Epithelial cell of proximal tubule (primary cell): Measurements from ENCODE around the gene CYB5R4. TPM values are rescaled to one million over a fixed set of nuclear protein-coding genes. Genes with fewer than 3 reads are reported as not detected.

Experiments
- DNase-seq: peaks from one replicate; pipeline ENCODE4 v3.0.0-alpha.2; 2011; ENCODE audit warnings: low read depth
- H3K4me3 ChIP-seq: 2 replicates; pipeline ENCODE4 v1.5.1; 2011; ENCODE audit warnings: low read depth, mild to moderate bottlenecking, low read length
- total RNA-seq: library from RNA; depleted of rRNA; stranded (reverse); fragments of >200 nt; gene quantifications from 2 replicates; pipeline ENCODE4 v1.2.3, GENCODE V29; 2015
- TF ChIP-seq, protein P1 (sequence below): conservative IDR thresholded peaks from 2 replicates; pipeline ENCODE4 v1.5.1; 2012; ENCODE audit warnings: low read depth, mild to moderate bottlenecking, low read length

Gene CYB5R4
- total RNA-seq, 1 donor from 2014 or later, result 8.2 TPM

DNA sequence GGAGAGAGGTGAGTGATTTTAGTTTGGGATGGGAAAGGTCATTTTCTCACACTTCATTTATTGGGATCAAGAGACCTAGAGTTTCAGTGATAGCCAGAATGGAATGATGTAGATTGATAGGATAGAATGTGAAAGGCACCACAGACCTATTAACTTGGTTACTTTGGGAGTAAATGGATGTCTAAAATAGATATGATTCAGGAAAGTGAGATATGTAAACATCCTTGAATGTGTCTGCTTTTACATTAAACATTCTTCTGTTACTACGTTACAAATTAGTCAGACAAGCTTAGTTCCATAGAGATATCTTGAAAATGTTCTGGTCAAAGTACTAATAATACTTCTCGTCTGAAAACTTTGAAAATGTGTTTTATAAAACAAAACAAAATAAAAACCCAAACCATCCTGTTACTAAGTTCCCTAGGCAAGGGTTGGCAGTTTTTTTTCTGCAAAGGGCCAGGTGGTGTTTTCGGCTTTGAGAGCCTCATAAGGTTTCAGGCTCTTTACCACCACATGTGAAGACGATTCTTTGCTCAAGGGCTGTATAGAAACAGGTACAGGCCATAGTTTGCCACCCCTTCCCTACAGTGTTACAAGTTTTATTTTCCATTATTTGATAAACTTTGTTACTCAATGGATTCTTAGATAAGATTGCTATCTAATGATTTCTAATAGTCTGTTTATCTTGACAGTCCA, 3.4 kb downstream of the CYB5R4 start:
- no peak overlapping the region for H3K4me3 ChIP-seq
- TF ChIP-seq, protein P1, sequence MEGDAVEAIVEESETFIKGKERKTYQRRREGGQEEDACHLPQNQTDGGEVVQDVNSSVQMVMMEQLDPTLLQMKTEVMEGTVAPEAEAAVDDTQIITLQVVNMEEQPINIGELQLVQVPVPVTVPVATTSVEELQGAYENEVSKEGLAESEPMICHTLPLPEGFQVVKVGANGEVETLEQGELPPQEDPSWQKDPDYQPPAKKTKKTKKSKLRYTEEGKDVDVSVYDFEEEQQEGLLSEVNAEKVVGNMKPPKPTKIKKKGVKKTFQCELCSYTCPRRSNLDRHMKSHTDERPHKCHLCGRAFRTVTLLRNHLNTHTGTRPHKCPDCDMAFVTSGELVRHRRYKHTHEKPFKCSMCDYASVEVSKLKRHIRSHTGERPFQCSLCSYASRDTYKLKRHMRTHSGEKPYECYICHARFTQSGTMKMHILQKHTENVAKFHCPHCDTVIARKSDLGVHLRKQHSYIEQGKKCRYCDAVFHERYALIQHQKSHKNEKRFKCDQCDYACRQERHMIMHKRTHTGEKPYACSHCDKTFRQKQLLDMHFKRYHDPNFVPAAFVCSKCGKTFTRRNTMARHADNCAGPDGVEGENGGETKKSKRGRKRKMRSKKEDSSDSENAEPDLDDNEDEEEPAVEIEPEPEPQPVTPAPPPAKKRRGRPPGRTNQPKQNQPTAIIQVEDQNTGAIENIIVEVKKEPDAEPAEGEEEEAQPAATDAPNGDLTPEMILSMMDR, result no peak
- no peak for DNase-seq

DNA sequence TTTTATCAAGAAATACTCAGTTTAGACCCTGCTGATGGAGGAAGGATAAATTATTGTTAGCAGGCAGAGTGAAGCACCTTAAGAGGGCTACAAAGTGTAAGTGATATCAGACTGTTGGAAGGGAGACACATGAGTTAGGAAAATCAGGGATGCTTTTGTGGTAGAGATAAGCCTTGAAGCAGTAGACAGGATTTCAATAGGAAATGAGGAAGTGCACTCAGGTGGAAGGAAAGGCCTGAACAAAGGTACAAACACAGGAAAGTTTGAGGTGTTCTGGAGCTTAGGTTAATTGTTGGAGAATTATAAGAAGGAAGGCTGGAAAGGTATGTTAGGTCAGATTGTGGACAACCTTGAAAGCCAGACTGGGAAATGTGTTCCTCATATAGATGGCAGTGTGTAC, 7.6 kb downstream of the CYB5R4 start:
- TF ChIP-seq, protein P1, result no peak
- no peak for DNase-seq
- H3K4me3 ChIP-seq, result no peak overlapping the region

DNA sequence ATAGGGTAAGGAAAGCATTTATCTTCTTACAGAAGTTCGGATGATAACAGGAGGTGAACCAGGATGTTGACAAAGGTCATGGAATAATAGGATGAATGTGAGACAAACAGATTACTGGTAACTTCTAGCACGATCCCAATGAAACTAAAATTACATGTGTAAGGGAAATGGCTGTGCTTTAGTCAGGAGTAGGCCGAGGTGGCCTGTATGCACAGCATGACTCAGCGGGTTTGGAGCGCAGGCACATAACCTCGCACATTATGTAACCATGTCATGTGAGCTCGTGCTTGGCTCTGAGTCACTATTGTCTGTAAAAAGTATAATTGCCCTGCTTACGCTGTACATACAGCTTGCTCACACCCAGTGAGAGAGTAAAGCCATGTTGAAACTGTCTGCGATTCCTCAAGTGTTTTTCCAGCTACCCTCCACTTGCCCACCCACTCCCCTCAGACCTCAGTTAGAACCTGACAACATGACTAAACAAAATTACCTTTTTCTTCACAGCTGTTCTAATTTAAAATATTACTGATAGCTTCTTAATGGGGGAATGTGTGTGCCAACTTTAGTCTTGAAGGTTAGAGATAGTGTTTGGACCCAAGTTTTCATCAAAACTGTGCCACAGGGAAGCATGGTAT, 8.2 kb downstream of the CYB5R4 start:
- TF ChIP-seq, protein P1, result no peak
- H3K4me3 ChIP-seq, result no peak overlapping the region
- DNase-seq, result no peak

DNA sequence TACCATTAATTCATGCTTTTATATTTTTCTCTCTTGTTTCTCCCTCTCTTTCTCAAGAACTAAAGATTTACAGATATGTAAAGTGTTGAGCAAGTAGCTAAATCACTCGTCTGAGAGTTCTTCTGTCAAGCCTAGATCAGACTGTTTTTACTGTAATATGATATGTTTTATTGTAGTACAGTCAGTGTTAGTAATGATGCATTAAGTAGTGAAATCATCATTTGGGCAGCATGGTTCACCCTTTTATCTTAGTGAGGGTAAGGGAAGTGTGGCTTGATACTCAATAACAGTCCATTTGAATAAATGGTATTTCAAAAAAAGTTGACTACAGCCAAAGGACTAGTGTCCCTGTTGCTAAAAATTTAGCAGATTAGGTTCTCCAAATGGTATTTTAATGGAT, 9.2 kb downstream of the CYB5R4 start:
- H3K4me3 ChIP-seq, result no peak overlapping the region
- TF ChIP-seq, protein P1, result no peak
- DNase-seq, result no peak

DNA sequence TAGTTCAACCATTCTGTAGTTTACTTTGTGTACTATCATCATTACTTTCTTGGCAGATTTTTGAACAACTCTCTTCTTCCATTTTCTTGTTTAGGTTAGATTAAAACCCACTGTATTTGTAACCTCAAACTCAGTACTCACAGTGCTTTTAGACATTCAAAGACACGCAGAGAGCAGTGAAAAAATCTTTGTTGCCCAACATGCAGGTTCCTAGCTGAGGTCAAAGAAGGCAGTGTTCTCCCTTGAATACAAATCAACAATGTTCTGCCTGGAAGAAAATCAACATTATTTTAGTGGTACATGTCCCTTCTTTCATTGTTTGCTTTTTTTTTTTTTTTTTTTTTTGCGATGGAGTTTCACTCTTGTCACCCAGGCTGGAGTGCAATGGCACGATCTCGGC, 11.2 kb downstream of the CYB5R4 start:
- TF ChIP-seq, protein P1, result no peak
- no peak overlapping the region for H3K4me3 ChIP-seq
- no peak for DNase-seq

DNA sequence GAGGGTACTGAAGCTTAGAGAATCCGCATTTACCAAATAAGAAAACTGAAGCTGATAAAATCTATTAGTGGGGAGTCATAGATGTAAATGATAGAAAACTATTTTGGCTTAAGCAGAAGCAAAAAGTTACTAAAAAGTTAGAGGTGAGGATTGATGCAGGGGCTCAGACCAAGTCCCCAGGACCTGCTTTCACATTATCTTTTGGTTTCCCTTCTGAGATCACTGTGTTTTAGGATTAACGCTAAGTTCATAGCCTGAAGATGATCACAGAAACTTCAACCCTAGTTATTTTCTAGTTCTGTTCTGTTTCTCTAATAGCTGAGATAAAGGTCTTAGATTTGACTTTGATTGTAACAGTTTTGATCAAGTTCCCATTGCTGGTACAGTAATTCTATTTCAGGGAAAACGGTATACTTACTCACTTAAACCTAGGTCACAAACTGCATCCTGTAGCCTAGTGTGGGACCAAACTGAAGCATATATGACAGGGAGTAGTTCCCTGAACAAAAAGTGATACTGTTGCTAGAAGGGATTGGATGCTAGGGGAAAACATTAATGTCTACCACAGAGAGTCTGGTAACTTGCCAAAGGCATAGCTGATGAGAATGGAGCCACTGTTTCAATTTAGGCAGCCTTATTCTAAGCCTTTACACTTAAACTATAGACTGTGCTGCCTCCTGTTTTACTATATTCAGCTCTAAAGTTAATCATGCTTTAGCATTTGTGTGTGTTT, 13.1 kb downstream of the CYB5R4 start:
- H3K4me3 ChIP-seq, result no peak overlapping the region
- TF ChIP-seq, protein P1, result no peak
- DNase-seq, result no peak
